Subcutaneous adipose tissue (tissue), 4 donors: ENCODE results near the gene C1QB. TPM values are rescaled to one million over a fixed set of nuclear protein-coding genes. Genes with fewer than 3 reads are reported as not detected.

Experiments
- CTCF ChIP-seq: fragments of 450-650 bp; IDR thresholded peaks from one replicate; pipeline ENCODE4 v1.5.1; 2016; ENCODE audit warnings: low read depth, mild to moderate bottlenecking, control low read depth, antibody characterized with exemption, moderate library complexity
- total RNA-seq, 4 donors: library from RNA; depleted of rRNA; stranded (reverse); fragments of >200 nt; gene quantifications; one replicate each; pipeline ENCODE4 v1.1.0, GENCODE V29; 2016

C1QB gene
- 1,000 to 10,000 TPM in 1 of 4 donors, 100 to 1,000 TPM in 3; 325 to 1,649 (median 667) TPM for total RNA-seq

GRCh38 chr1:22652881-22653316, at the start of gene C1QB:
C1QB (plus strand) TSS chr1:22653236; CDS start chr1:22659463, 6,227 bp downstream.
- no peak for TF ChIP-seq CTCF

GRCh38 chr1:22606161-22606560, 46.9 kb upstream of the C1QB start:
- no peak for TF ChIP-seq CTCF

GRCh38 chr1:22607154-22607553, 45.9 kb upstream of the C1QB start:
- TF ChIP-seq CTCF: no peak

GRCh38 chr1:22608361-22608760, 44.7 kb upstream of the C1QB start:
- TF ChIP-seq CTCF: no peak

GRCh38 chr1:22609291-22609690, 43.7 kb upstream of the C1QB start:
- no peak for TF ChIP-seq CTCF

GRCh38 chr1:22611530-22611947, 41.5 kb upstream of the C1QB start:
- no peak for TF ChIP-seq CTCF

- TF ChIP-seq CTCF: no peak
Measured at GRCh38 chr1:22612671-22613571, 40.1 kb upstream of the C1QB start.
